Activated T-cell treated with anti-CD3 and anti-CD28 coated beads for 1 hour (primary cell): ENCODE results near the gene PCDHA10.
"Not testable (repeated sequence)": the region's sequence is repeated elsewhere in the genome, so short reads cannot be mapped to it uniquely, and the experiment has no call there.

Source experiments
- DNase-seq: peaks from one replicate; pipeline ENCODE4 v3.0.0-alpha.2; 2020; ENCODE audit warnings: low read depth

Gene PCDHA10

GRCh38 chr5:140855772-140856674 is at the start of gene PCDHA10:
PCDHA10 (plus strand) TSS chr5:140855897; CDS start chr5:140856049, 152 bp downstream.
- DNase-seq: no peak

GRCh38 chr5:140806834-140807775 is 48.6 kb upstream of the PCDHA10 start, which contains the start of gene PCDHA4:
PCDHA4 (plus strand) TSS chr5:140807068.
- no peak for DNase-seq

- not testable (repeated sequence) for DNase-seq
These were observed 47.3 kb upstream of the PCDHA10 start for GRCh38 chr5:140808241-140808888.

GRCh38 chr5:140808889-140809291 is 46.8 kb upstream of the PCDHA10 start:
- no peak for DNase-seq

GRCh38 chr5:140821375-140822280 is 34.1 kb upstream of the PCDHA10 start, which contains the start of gene PCDHA5:
PCDHA5 (plus strand) TSS chr5:140821613.
- no peak for DNase-seq

- no peak for DNase-seq
These were observed 33.4 kb upstream of the PCDHA10 start for GRCh38 chr5:140822281-140822629.

- not testable (repeated sequence) for DNase-seq
These were observed 32.7 kb upstream of the PCDHA10 start for GRCh38 chr5:140822969-140823368.

- no peak for DNase-seq
These were observed 32.2 kb upstream of the PCDHA10 start for GRCh38 chr5:140823475-140823874.

- no peak for DNase-seq
These were observed 27.9 kb upstream of the PCDHA10 start, which contains the start of gene PCDHA6 for GRCh38 chr5:140827704-140828361. PCDHA6 (plus strand) TSS chr5:140827960; CDS start chr5:140828092, 132 bp downstream.

- DNase-seq: no peak
These were observed 27.3 kb upstream of the PCDHA10 start for GRCh38 chr5:140828362-140828737.

GRCh38 chr5:140829511-140830501 is 25.9 kb upstream of the PCDHA10 start:
- not testable (repeated sequence) for DNase-seq

- DNase-seq: no peak
These were observed 21.7 kb upstream of the PCDHA10 start, which contains the start of gene PCDHA7 for GRCh38 chr5:140833993-140834392. PCDHA7 (plus strand) TSS chr5:140834269; CDS start chr5:140834384, 115 bp downstream.

GRCh38 chr5:140834439-140835008 is 21.2 kb upstream of the PCDHA10 start:
- not testable (repeated sequence) for DNase-seq

- DNase-seq: no peak
These were observed 19.8 kb upstream of the PCDHA10 start for GRCh38 chr5:140835622-140836510.

- no peak for DNase-seq
These were observed 14.4 kb upstream of the PCDHA10 start, which contains the start of gene PCDHA8 for GRCh38 chr5:140840978-140841962. PCDHA8 (plus strand) TSS chr5:140841187; CDS start chr5:140841322, 135 bp downstream.
